Stomach smooth muscle (tissue), 2 donors: ENCODE results near the gene EEF1A2.
A peak's percentile ranks its signal among the peaks of the same experiment; 100 is the strongest.
"Not testable (repeated sequence)": the region's sequence is repeated elsewhere in the genome, so short reads cannot be mapped to it uniquely, and the experiment has no call there.

Experiments
- H3K27ac ChIP-seq: one replicate; pipeline ENCODE4 v1.7.0; 2013; ENCODE audit warnings: mild to moderate bottlenecking, low read length, inconsistent platforms
- H3K27me3 ChIP-seq, 2 donors: one replicate each; pipeline ENCODE4 v1.7.0; 2013; ENCODE audit warnings: low read length in 2 of 2; ENCODE audit not compliant: insufficient read depth in 2 of 2, control insufficient read depth in 1 of 2
- H3K36me3 ChIP-seq, 2 donors: one replicate each; pipeline ENCODE4 v1.7.0; 2013; ENCODE audit warnings: low read length in 2 of 2; ENCODE audit not compliant: control insufficient read depth in 2 of 2, insufficient read depth in 2 of 2
- H3K4me1 ChIP-seq: one replicate; pipeline ENCODE4 v1.7.0; 2013; ENCODE audit warnings: low read length; ENCODE audit not compliant: control insufficient read depth, insufficient read depth
- H3K4me3 ChIP-seq, 2 donors: one replicate each; pipeline ENCODE4 v1.7.0; 2013; ENCODE audit warnings: low read length in 2 of 2
- H3K9ac ChIP-seq, 2 donors: one replicate each; pipeline ENCODE4 v1.7.0; 2013; ENCODE audit warnings: low read length in 2 of 2, mild to moderate bottlenecking in 1 of 2
- H3K9me3 ChIP-seq, 2 donors: one replicate each; pipeline ENCODE4 v1.7.0; 2013; ENCODE audit warnings: low read length in 2 of 2; ENCODE audit not compliant: control insufficient read depth in 2 of 2
- donor health status: healthy.
- donor health status: Pancreatic carcinoma.

EEF1A2 gene

DNA sequence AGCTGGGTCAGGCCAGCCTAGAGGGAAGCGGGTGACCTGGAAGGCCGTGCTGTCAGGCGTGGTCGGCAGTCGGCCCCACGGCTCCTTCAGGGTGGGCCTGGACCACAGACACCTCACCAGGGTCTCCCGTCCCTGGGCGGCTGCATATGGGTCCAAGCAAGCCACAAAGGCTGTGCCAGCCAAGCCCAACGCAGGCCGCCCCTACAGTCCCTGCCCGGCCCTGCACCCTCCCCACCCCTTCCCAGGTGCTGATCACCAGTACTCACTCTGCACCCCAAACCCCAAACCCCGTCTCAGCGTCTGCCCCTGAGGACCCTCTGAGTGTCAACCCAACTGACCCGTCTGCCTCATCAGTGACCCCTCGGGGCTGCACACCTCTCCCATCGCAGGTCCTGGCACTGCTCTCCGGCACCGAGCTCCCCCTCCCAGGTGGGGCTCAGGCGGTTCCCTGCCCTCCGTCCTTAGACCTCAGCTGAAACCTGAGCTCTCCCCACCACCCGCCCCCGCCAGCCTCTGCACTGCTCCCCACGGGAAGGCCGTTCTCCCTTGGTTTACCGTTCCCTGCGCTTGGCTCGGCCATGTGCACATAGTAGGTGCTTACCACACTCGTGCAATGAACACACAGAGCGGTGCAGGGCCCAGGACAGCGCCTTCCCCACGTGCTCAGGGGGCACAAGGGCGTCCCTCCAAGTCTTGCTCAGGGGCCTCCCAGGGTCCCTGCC is 20.2 kb upstream of the EEF1A2 start:
- Histone ChIP-seq H3K4me1 (peaks cover 21% of the 10 kb centered on the region), H3K4me3 (peak overlapping the region; percentile 71 to 88), H3K27ac (no peak overlapping the region), H3K27me3 (no peaks in the 10 kb centered on the region), H3K9me3 (no peaks in the 10 kb centered on the region), H3K36me3 (no peaks in the 10 kb centered on the region), H3K9ac (peak overlapping the region; percentile 51 to 55)

GRCh38 chr20:63518351-63518861 is 19.5 kb upstream of the EEF1A2 start:
- Histone ChIP-seq H3K4me3 (no peak overlapping the region), H3K4me1 (peaks cover 21% of the 10 kb centered on the region), H3K27ac (no peak overlapping the region), H3K27me3 (no peaks in the 10 kb centered on the region), H3K9me3 (no peaks in the 10 kb centered on the region), H3K9ac (no peak overlapping the region), H3K36me3 (no peaks in the 10 kb centered on the region)

DNA sequence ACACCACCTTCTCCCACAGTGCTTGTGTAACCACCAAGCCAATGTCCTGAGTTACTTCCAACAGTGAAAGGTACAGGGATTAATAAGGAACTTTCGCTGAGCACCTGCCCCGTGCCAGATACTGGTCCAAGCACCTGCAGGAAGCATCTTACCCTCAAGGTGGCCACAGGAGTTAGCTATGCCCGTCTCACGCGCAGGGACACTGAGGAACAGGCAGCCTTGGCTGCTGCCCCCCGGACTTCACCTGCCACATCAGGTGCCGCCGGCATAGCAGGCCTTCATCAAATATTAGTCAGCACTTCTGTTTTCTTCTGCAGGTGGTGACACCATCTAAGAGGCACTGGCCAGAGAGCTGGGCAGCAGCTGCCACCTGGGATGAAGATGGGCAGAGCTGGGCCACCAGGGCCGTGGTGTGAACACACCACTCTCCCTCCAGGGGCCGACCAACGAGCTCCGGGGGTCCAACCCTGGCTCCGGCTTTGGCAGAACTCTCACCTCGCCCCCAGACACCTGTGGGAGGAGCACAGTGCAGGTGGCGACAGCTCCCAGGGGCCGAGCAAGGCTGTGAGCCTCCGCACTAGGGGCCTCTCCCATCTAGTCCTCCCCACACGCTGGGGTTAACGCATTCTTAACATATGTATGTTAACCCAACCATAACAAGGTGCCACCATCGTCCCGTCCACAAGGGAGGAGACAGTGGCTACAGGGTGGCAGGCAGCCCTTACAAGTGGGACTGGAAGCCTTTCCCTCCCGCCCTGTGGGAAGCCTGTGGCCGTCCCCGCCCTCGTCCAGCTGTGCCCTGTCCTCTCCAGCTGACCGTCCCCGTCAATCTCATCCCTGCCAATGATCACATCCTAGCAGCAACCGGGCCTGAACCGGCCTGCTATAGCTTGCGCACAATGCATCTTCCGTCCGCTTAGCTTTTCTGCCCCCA is 18.8 kb upstream of the EEF1A2 start:
- Histone ChIP-seq H3K4me3 (no peak overlapping the region), H3K27ac (no peak overlapping the region), H3K4me1 (peaks cover 21% of the 10 kb centered on the region), H3K9ac (no peak overlapping the region), H3K9me3 (no peaks in the 10 kb centered on the region), H3K36me3 (no peaks in the 10 kb centered on the region), H3K27me3 (no peaks in the 10 kb centered on the region)

DNA sequence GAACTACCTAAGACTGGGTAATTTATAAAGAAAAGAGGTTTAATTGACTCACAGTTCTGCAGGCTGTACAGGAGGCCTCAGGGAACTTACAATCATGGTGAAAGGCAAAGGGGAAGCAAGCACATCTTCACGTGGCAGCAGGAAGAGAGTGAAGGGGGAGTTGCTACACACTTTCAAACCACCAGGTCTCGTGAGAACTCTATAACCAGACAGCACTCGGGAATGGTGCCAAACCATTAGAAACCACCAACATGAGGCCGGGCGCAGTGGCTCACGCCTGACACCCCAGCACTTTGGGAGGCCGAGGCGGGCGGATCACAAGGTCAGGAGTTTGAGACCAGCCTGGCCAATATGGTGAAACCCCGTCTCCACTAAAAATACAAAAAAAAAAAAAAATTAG is 15.6 kb upstream of the EEF1A2 start:
- not testable (repeated sequence) for H3K4me3 ChIP-seq, H3K27me3 ChIP-seq, H3K4me1 ChIP-seq, H3K27ac ChIP-seq, H3K36me3 ChIP-seq, H3K9ac ChIP-seq, H3K9me3 ChIP-seq

DNA sequence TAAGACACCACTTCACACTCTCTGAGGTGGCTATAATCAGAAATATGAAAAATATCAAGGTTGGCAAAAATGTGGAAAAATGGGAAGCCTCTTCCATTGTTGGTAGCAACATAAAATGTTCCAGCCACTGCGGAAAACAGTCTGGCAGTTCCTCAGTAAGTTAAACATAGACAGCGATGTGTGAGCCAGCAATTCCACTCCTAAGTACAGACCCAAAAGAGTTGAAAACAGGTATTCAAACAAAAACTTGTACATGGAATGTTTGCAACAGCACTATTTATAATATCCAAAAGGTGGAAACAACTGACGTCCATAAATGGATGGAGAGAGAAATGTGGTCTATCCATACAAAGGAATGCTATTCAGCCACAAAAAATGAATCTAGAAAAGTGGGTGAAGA is 14.3 kb upstream of the EEF1A2 start:
- Histone ChIP-seq H3K27ac (no peak overlapping the region), H3K9me3 (no peaks in the 10 kb centered on the region), H3K4me3 (no peak overlapping the region), H3K36me3 (no peaks in the 10 kb centered on the region), H3K27me3 (peaks cover 0 to 9% of the 10 kb centered on the region in 2 donors), H3K9ac (no peak overlapping the region), H3K4me1 (no peaks in the 10 kb centered on the region)

GRCh38 chr20:63509088-63509564 is 10.2 kb upstream of the EEF1A2 start:
- Histone ChIP-seq H3K27me3 (peaks cover 0 to 23% of the 10 kb centered on the region in 2 donors), H3K36me3 (no peaks in the 10 kb centered on the region), H3K27ac (no peak overlapping the region), H3K4me1 (no peaks in the 10 kb centered on the region), H3K9me3 (peaks cover 8 to 20% of the 10 kb centered on the region in 2 donors), H3K4me3 (no peak overlapping the region), H3K9ac (no peak overlapping the region)

- Histone ChIP-seq H3K4me3 (no peak overlapping the region), H3K36me3 (no peaks in the 10 kb centered on the region), H3K9me3 (peaks cover 8 to 20% of the 10 kb centered on the region in 2 donors), H3K27me3 (peaks cover 0 to 27% of the 10 kb centered on the region in 2 donors), H3K9ac (no peak overlapping the region), H3K4me1 (no peaks in the 10 kb centered on the region), H3K27ac (no peak overlapping the region)
Measured at GRCh38 chr20:63508072-63508768, 9.3 kb upstream of the EEF1A2 start.

DNA sequence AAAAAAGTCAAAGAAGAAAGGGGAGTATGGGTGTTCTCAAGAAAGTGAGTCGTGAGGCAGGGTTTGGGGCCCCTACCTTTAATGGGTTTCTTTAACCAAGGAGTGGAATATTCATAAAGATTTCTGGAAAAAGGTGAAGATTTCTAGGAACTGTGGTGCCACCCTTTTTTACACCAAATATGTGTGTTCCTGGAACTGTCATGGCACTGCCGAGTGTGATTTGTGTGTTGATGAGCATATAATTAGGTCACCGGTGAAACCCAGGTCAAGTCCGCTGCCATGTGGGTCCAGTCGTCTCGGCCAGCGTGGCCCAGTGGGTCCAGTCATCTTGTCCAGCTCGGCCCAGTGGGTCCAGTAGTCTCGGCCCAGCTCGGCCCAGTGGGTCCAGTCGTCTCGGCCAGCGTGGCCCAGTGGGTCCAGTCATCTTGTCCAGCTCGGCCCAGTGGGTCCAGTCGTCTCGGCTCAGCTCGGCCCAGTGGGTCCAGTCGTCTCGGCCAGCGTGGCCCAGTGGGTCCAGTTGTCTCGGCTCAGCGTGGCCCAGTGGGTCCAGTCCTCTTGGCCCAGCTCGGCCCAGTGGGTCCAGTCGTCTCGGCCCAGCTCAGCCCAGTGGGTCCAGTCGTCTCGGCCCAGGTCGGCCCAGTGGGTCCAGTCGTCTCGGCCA is 8.3 kb upstream of the EEF1A2 start:
- Histone ChIP-seq H3K9ac (no peak overlapping the region), H3K4me1 (no peaks in the 10 kb centered on the region), H3K4me3 (no peak overlapping the region), H3K9me3 (peaks cover 8 to 20% of the 10 kb centered on the region in 2 donors), H3K36me3 (no peaks in the 10 kb centered on the region), H3K27ac (no peak overlapping the region), H3K27me3 (peaks cover 0 to 34% of the 10 kb centered on the region in 2 donors)

- H3K27me3 ChIP-seq, result peaks cover 4 to 35% of the 10 kb centered on the region in 2 donors
- peaks cover 8 to 20% of the 10 kb centered on the region in 2 donors for H3K9me3 ChIP-seq
- H3K36me3 ChIP-seq, result no peaks in the 10 kb centered on the region
Measured at GRCh38 chr20:63505723-63506122, 6.8 kb upstream of the EEF1A2 start.

GRCh38 chr20:63505281-63505680 is 6.4 kb upstream of the EEF1A2 start:
- Histone ChIP-seq H3K27ac (no peak overlapping the region), H3K4me1 (no peaks in the 10 kb centered on the region), H3K9ac (no peak overlapping the region), H3K9me3 (peaks cover 8 to 20% of the 10 kb centered on the region in 2 donors), H3K4me3 (no peak overlapping the region), H3K36me3 (no peaks in the 10 kb centered on the region), H3K27me3 (peaks cover 5 to 35% of the 10 kb centered on the region in 2 donors)

More at GRCh38 chr20:63505723-63506122, 6.8 kb upstream of the EEF1A2 start:
- Histone ChIP-seq H3K9ac (no peak overlapping the region), H3K4me1 (no peaks in the 10 kb centered on the region), H3K4me3 (no peak overlapping the region), H3K27ac (no peak overlapping the region)
